NB4 (cell line): ENCODE results near the gene TAF1B.

Experiments used
- MYC ChIP-seq: IDR thresholded peaks from 2 replicates; pipeline ENCODE4 v1.6.1; 2011; ENCODE audit warnings: low read depth, low read length
- POLR2A ChIP-seq: IDR thresholded peaks from 2 replicates; pipeline ENCODE4 v1.6.1; 2011; ENCODE audit warnings: mild to moderate bottlenecking; ENCODE audit not compliant: insufficient read length; ENCODE audit errors: extremely low read depth
- TF ChIP-seq, protein P1 (sequence below): IDR thresholded peaks from one replicate; pipeline ENCODE4 v1.5.1; 2012; ENCODE audit warnings: low read depth, low read length
- TF ChIP-seq, protein P2 (sequence below): IDR thresholded peaks from 2 replicates; pipeline ENCODE4 v1.6.1; 2011; ENCODE audit warnings: low read depth, low read length

DNA sequence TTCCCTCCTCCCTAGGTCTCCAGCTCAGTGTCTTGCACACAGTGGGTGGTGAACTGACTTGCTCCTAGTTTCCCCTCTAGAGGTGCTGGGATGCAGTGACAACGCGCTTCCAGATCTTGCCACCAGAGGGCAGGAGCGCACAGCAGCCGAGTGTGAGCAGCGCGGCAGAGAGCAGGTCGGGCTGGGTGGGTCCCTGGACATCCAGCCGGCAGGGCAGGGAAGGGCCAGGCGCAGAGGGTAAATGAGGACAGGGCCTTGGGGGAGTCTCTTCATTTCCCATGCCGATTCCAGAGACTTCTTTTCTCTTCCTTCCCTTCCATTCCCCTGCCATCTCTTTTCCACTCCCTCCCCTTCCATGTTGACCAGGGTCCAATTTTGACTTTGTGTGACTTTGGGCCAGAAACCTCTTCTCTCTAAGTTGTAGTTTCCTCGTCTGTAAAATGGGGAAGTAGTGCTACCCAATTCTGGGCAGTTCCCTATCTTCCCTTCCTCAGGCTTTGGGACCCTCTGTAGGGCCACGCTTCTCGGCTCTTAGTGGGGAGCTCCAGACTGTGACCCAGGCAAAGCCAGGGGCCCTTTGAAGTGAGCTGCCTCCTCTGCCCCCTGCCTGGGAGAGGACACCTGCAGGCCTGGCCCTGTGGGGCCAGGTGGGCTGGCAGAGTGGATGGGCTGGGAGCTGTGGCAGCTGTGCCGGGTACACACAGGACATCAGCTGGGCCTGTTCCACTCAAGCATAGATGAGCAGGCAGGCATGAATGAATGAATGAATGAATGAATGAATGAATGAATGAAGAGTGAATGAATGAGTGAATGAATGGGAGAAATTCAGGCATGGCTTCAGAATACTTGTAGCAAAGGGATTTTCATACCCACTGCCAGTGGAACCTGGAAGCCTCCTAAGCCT is 43.3 kb upstream of the TAF1B start:
- TF ChIP-seq, protein P1, sequence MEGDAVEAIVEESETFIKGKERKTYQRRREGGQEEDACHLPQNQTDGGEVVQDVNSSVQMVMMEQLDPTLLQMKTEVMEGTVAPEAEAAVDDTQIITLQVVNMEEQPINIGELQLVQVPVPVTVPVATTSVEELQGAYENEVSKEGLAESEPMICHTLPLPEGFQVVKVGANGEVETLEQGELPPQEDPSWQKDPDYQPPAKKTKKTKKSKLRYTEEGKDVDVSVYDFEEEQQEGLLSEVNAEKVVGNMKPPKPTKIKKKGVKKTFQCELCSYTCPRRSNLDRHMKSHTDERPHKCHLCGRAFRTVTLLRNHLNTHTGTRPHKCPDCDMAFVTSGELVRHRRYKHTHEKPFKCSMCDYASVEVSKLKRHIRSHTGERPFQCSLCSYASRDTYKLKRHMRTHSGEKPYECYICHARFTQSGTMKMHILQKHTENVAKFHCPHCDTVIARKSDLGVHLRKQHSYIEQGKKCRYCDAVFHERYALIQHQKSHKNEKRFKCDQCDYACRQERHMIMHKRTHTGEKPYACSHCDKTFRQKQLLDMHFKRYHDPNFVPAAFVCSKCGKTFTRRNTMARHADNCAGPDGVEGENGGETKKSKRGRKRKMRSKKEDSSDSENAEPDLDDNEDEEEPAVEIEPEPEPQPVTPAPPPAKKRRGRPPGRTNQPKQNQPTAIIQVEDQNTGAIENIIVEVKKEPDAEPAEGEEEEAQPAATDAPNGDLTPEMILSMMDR, result peak; percentile 98
- TF ChIP-seq POLR2A (no peak), MYC (peak; percentile 72)
- TF ChIP-seq, protein P2, sequence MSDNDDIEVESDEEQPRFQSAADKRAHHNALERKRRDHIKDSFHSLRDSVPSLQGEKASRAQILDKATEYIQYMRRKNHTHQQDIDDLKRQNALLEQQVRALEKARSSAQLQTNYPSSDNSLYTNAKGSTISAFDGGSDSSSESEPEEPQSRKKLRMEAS, result peak; percentile 52; the same call in 1 of the 2 replicates
